ENCODE data around the gene NFAM1. TPM values are rescaled to one million over a fixed set of nuclear protein-coding genes. Genes with fewer than 3 reads are reported as not detected.

The NFAM1 gene
- total and polyA plus RNA-seq, 5 donors from 2014 or later = 0.11 to 0.54 (median 0.12) TPM; not detected in 2

- peak overlapping the region in 2 of 4 donors; percentile 53 to 68 for H3K4me3 Mint-ChIP-seq
- Histone ChIP-seq H3K36me3 (ENCODE audit: control insufficient read depth, insufficient read depth, low read length) (no peaks in the 10 kb centered on the region), H3K4me1 (ENCODE audit: control insufficient read depth, insufficient read depth, low read length, poor library complexity, severe bottlenecking) (peaks cover 17% of the 10 kb centered on the region), H3K4me3 (ENCODE audit: low read depth, low read length) (no peak overlapping the region), H3K27ac (ENCODE audit: insufficient read depth, low read length, poor library complexity, severe bottlenecking) (no peak overlapping the region), H3K9me3 (ENCODE audit: control insufficient read depth in 2 of 2, low read length in 2 of 2) (no peaks in the 10 kb centered on the region), H3K27me3 (ENCODE audit: control insufficient read depth, insufficient read depth, low read length) (peaks cover 15% of the 10 kb centered on the region)
- H3K27me3 Mint-ChIP-seq = peaks cover 70% of the 10 kb centered on the region
- H3K36me3 Mint-ChIP-seq = no peaks in the 10 kb centered on the region
- H3K4me1 Mint-ChIP-seq = peaks cover 0 to 18% (median 12%) of the 10 kb centered on the region in 4 donors
- DNase-seq (no peak), ATAC-seq (ENCODE audit: low read depth in 2 of 2) (no peak)
- no peak overlapping the region for H3K27ac Mint-ChIP-seq
- peaks cover 0 to 2% (median 0%) of the 10 kb centered on the region in 7 donors for H3K9me3 Mint-ChIP-seq
Measured at GRCh38 chr22:42365111-42365865, 66.9 kb downstream of the NFAM1 start.

- no peak overlapping the region for H3K27ac Mint-ChIP-seq
- Histone ChIP-seq H3K9me3 (ENCODE audit: control insufficient read depth in 2 of 2, low read length in 2 of 2) (no peaks in the 10 kb centered on the region), H3K27me3 (ENCODE audit: control insufficient read depth, insufficient read depth, low read length) (peaks cover 15% of the 10 kb centered on the region), H3K4me1 (ENCODE audit: control insufficient read depth, insufficient read depth, low read length, poor library complexity, severe bottlenecking) (peaks cover 16% of the 10 kb centered on the region), H3K4me3 (ENCODE audit: low read depth, low read length) (no peak overlapping the region), H3K27ac (ENCODE audit: insufficient read depth, low read length, poor library complexity, severe bottlenecking) (no peak overlapping the region), H3K36me3 (ENCODE audit: control insufficient read depth, insufficient read depth, low read length) (no peaks in the 10 kb centered on the region)
- peaks cover 0 to 2% (median 0%) of the 10 kb centered on the region in 7 donors for H3K9me3 Mint-ChIP-seq
- ATAC-seq (ENCODE audit: low read depth in 2 of 2) (no peak), DNase-seq (no peak)
- peaks cover 74% of the 10 kb centered on the region for H3K27me3 Mint-ChIP-seq
- peaks cover 0 to 15% (median 9%) of the 10 kb centered on the region in 4 donors for H3K4me1 Mint-ChIP-seq
- H3K4me3 Mint-ChIP-seq = peak overlapping the region in 1 of 4 donors; percentile 53
- H3K36me3 Mint-ChIP-seq = no peaks in the 10 kb centered on the region
Measured at GRCh38 chr22:42364604-42365110, 67.5 kb downstream of the NFAM1 start.

GRCh38 chr22:42363892-42364291 is 68.3 kb downstream of the NFAM1 start:
- ATAC-seq (ENCODE audit: low read depth in 2 of 2) (no peak), DNase-seq (no peak)
- H3K27ac ChIP-seq (ENCODE audit: insufficient read depth, low read length, poor library complexity, severe bottlenecking) = no peak overlapping the region
- H3K4me3 ChIP-seq (ENCODE audit: low read depth, low read length) = no peak overlapping the region
- Mint-ChIP-seq H3K4me1 (peaks cover 0 to 10% (median 5%) of the 10 kb centered on the region in 4 donors), H3K9me3 (peaks cover 0 to 2% (median 0%) of the 10 kb centered on the region in 7 donors), H3K27me3 (peaks cover 68% of the 10 kb centered on the region), H3K36me3 (no peaks in the 10 kb centered on the region), H3K27ac (no peak overlapping the region), H3K4me3 (peak overlapping the region in 1 of 4 donors; percentile 29)
- peaks cover 11% of the 10 kb centered on the region for H3K4me1 ChIP-seq (ENCODE audit: control insufficient read depth, insufficient read depth, low read length, poor library complexity, severe bottlenecking)
- no peaks in the 10 kb centered on the region for H3K36me3 ChIP-seq (ENCODE audit: control insufficient read depth, insufficient read depth, low read length)
- no peaks in the 10 kb centered on the region for H3K9me3 ChIP-seq (ENCODE audit: control insufficient read depth in 2 of 2, low read length in 2 of 2)
- H3K27me3 ChIP-seq (ENCODE audit: control insufficient read depth, insufficient read depth, low read length) = peaks cover 15% of the 10 kb centered on the region

GRCh38 chr22:42361523-42361922 is 70.7 kb downstream of the NFAM1 start:
- no peak overlapping the region for H3K27ac ChIP-seq (ENCODE audit: insufficient read depth, low read length, poor library complexity, severe bottlenecking)
- no peak overlapping the region for H3K27ac Mint-ChIP-seq
- no peaks in the 10 kb centered on the region for H3K4me1 Mint-ChIP-seq
- H3K27me3 Mint-ChIP-seq = peaks cover 48% of the 10 kb centered on the region
- no peaks in the 10 kb centered on the region for H3K9me3 ChIP-seq (ENCODE audit: control insufficient read depth in 2 of 2, low read length in 2 of 2)
- peaks cover 0 to 2% (median 0%) of the 10 kb centered on the region in 7 donors for H3K9me3 Mint-ChIP-seq
- no peaks in the 10 kb centered on the region for H3K36me3 Mint-ChIP-seq
- no peak for ATAC-seq (ENCODE audit: low read depth in 2 of 2)
- no peaks in the 10 kb centered on the region for H3K4me1 ChIP-seq (ENCODE audit: control insufficient read depth, insufficient read depth, low read length, poor library complexity, severe bottlenecking)
- peaks cover 2% of the 10 kb centered on the region for H3K27me3 ChIP-seq (ENCODE audit: control insufficient read depth, insufficient read depth, low read length)
- DNase-seq = no peak
- no peak overlapping the region for H3K4me3 Mint-ChIP-seq
- H3K4me3 ChIP-seq (ENCODE audit: low read depth, low read length) = no peak overlapping the region
- H3K36me3 ChIP-seq (ENCODE audit: control insufficient read depth, insufficient read depth, low read length) = no peaks in the 10 kb centered on the region

- Histone ChIP-seq H3K4me1 (ENCODE audit: control insufficient read depth, insufficient read depth, low read length, poor library complexity, severe bottlenecking) (no peaks in the 10 kb centered on the region), H3K4me3 (ENCODE audit: low read depth, low read length) (no peak overlapping the region), H3K27ac (ENCODE audit: insufficient read depth, low read length, poor library complexity, severe bottlenecking) (no peak overlapping the region), H3K9me3 (ENCODE audit: control insufficient read depth in 2 of 2, low read length in 2 of 2) (no peaks in the 10 kb centered on the region), H3K27me3 (ENCODE audit: control insufficient read depth, insufficient read depth, low read length) (peaks cover 2% of the 10 kb centered on the region), H3K36me3 (ENCODE audit: control insufficient read depth, insufficient read depth, low read length) (no peaks in the 10 kb centered on the region)
- H3K36me3 Mint-ChIP-seq = no peaks in the 10 kb centered on the region
- DNase-seq = no peak
- ATAC-seq (ENCODE audit: low read depth in 2 of 2) = no peak
- no peaks in the 10 kb centered on the region for H3K4me1 Mint-ChIP-seq
- no peak overlapping the region for H3K27ac Mint-ChIP-seq
- H3K4me3 Mint-ChIP-seq = no peak overlapping the region
- H3K27me3 Mint-ChIP-seq = peaks cover 43% of the 10 kb centered on the region
- H3K9me3 Mint-ChIP-seq = no peaks in the 10 kb centered on the region
Measured at GRCh38 chr22:42360348-42360747, 71.9 kb downstream of the NFAM1 start.

GRCh38 chr22:42358643-42359558 is 73.3 kb downstream of the NFAM1 start:
- no peaks in the 10 kb centered on the region for H3K36me3 ChIP-seq (ENCODE audit: control insufficient read depth, insufficient read depth, low read length)
- no peaks in the 10 kb centered on the region for H3K4me1 ChIP-seq (ENCODE audit: control insufficient read depth, insufficient read depth, low read length, poor library complexity, severe bottlenecking)
- H3K27me3 ChIP-seq (ENCODE audit: control insufficient read depth, insufficient read depth, low read length) = no peaks in the 10 kb centered on the region
- Mint-ChIP-seq H3K27me3 (peaks cover 32% of the 10 kb centered on the region), H3K9me3 (peaks cover 0 to 3% (median 0%) of the 10 kb centered on the region in 7 donors), H3K27ac (no peak overlapping the region), H3K4me1 (no peaks in the 10 kb centered on the region), H3K36me3 (no peaks in the 10 kb centered on the region), H3K4me3 (no peak overlapping the region)
- no peak overlapping the region for H3K27ac ChIP-seq (ENCODE audit: insufficient read depth, low read length, poor library complexity, severe bottlenecking)
- no peak overlapping the region for H3K4me3 ChIP-seq (ENCODE audit: low read depth, low read length)
- H3K9me3 ChIP-seq (ENCODE audit: control insufficient read depth in 2 of 2, low read length in 2 of 2) = no peaks in the 10 kb centered on the region
- ATAC-seq (ENCODE audit: low read depth in 2 of 2) (no peak), DNase-seq (no peak)

- H3K9me3 ChIP-seq (ENCODE audit: control insufficient read depth in 2 of 2, low read length in 2 of 2) = no peaks in the 10 kb centered on the region
- H3K9me3 Mint-ChIP-seq = peaks cover 0 to 3% (median 0%) of the 10 kb centered on the region in 7 donors
- no peak for DNase-seq
- H3K27ac Mint-ChIP-seq = no peak overlapping the region
- no peak overlapping the region for H3K4me3 ChIP-seq (ENCODE audit: low read depth, low read length)
- no peak for ATAC-seq (ENCODE audit: low read depth in 2 of 2)
- peaks cover 29% of the 10 kb centered on the region for H3K27me3 Mint-ChIP-seq
- H3K36me3 Mint-ChIP-seq = no peaks in the 10 kb centered on the region
- H3K27ac ChIP-seq (ENCODE audit: insufficient read depth, low read length, poor library complexity, severe bottlenecking) = no peak overlapping the region
- no peak overlapping the region for H3K4me3 Mint-ChIP-seq
- H3K4me1 Mint-ChIP-seq = no peaks in the 10 kb centered on the region
- no peaks in the 10 kb centered on the region for H3K27me3 ChIP-seq (ENCODE audit: control insufficient read depth, insufficient read depth, low read length)
- H3K36me3 ChIP-seq (ENCODE audit: control insufficient read depth, insufficient read depth, low read length) = no peaks in the 10 kb centered on the region
- H3K4me1 ChIP-seq (ENCODE audit: control insufficient read depth, insufficient read depth, low read length, poor library complexity, severe bottlenecking) = no peaks in the 10 kb centered on the region
Measured at GRCh38 chr22:42357634-42358296, 74.4 kb downstream of the NFAM1 start.

Data from CD4-positive, CD25-positive, alpha-beta regulatory T cell (primary cell).